Kasumi-1 (cell line): ENCODE data around the gene SLC2A13.

ENCODE experiments used
- DNase-seq, 2 experiments: peaks; one replicate each; lab custom pipeline; 2025; lab: John Stamatoyannopoulos, UW

The SLC2A13 gene

GRCh38 chr12:39990122-39991101 is 115.5 kb downstream of the SLC2A13 start:
- DNase-seq, result peak; percentile 49 to 62

- DNase-seq, result no peak
These were observed 116.4 kb downstream of the SLC2A13 start for GRCh38 chr12:39989501-39989900.

- no peak for DNase-seq
These were observed 117.3 kb downstream of the SLC2A13 start for GRCh38 chr12:39988574-39988973.

GRCh38 chr12:39986674-39987073 is 119.2 kb downstream of the SLC2A13 start:
- no peak for DNase-seq

GRCh38 chr12:39984670-39985069 is 121.2 kb downstream of the SLC2A13 start:
- no peak for DNase-seq

- no peak for DNase-seq
These were observed 130.4 kb downstream of the SLC2A13 start for GRCh38 chr12:39975374-39975918.

- no peak for DNase-seq
These were observed 133.8 kb downstream of the SLC2A13 start for GRCh38 chr12:39972119-39972518.

GRCh38 chr12:39971348-39971747 is 134.5 kb downstream of the SLC2A13 start:
- no peak for DNase-seq

- no peak for DNase-seq
These were observed 139.2 kb downstream of the SLC2A13 start for GRCh38 chr12:39966721-39967120.

GRCh38 chr12:39966256-39966655 is 139.6 kb downstream of the SLC2A13 start:
- no peak for DNase-seq

- no peak for DNase-seq
These were observed 146.4 kb downstream of the SLC2A13 start for GRCh38 chr12:39959467-39959866.

- no peak for DNase-seq
These were observed 146.8 kb downstream of the SLC2A13 start for GRCh38 chr12:39959031-39959430.

GRCh38 chr12:39958377-39958776 is 147.5 kb downstream of the SLC2A13 start:
- DNase-seq, result peak in 1 of 2 experiments; percentile 5

- DNase-seq, result no peak
These were observed 149.2 kb downstream of the SLC2A13 start for GRCh38 chr12:39956725-39957124.

GRCh38 chr12:39946361-39947280 is 159.3 kb downstream of the SLC2A13 start:
- DNase-seq, result no peak

- no peak for DNase-seq
These were observed 168.8 kb downstream of the SLC2A13 start for GRCh38 chr12:39937119-39937518.

GRCh38 chr12:39935839-39936238 is 170.0 kb downstream of the SLC2A13 start:
- DNase-seq, result no peak

- no peak for DNase-seq
These were observed 170.6 kb downstream of the SLC2A13 start for GRCh38 chr12:39935275-39935674.

GRCh38 chr12:39931857-39932256 is 174.0 kb downstream of the SLC2A13 start:
- DNase-seq, result no peak

- no peak for DNase-seq
These were observed 174.7 kb downstream of the SLC2A13 start for GRCh38 chr12:39931231-39931630.

- no peak for DNase-seq
These were observed 175.8 kb downstream of the SLC2A13 start for GRCh38 chr12:39930101-39930500.

- no peak for DNase-seq
These were observed 177.5 kb downstream of the SLC2A13 start for GRCh38 chr12:39928181-39928899.
